ENCODE results near the gene NCK2. TPM values are rescaled to one million over a fixed set of nuclear protein-coding genes. Genes with fewer than 3 reads are reported as not detected.

NCK2 gene
- polyA plus RNA-seq, 1 of the 3 experiments (the other 2 are of a cell fraction) = 42.8 TPM

GRCh38 chr2:105778080-105778607, 33.4 kb downstream of the NCK2 start:
- Histone ChIP-seq H3F3A (replicated peaks; ENCODE audit: insufficient read depth) (no peaks in the 10 kb centered on the region), H2AFZ (ENCODE audit: low read depth) (no peak overlapping the region), H3K79me2 (ENCODE audit: insufficient read depth) (peaks cover 79% of the 10 kb centered on the region; the same call in 1 of the 2 replicates), H4K20me1 (ENCODE audit: insufficient read depth) (peaks cover 81% of the 10 kb centered on the region), H3K27ac (ENCODE audit: low read depth in 2 of 2, low read length in 1 of 2) (no peak overlapping the region), H3K27me3 (ENCODE audit: insufficient read depth) (no peaks in the 10 kb centered on the region), H3K9me3 (no peaks in the 10 kb centered on the region), H3K9me2 (no peaks in the 10 kb centered on the region), H3K4me3 (ENCODE audit: low read depth in 2 of 2, low read length in 1 of 2) (no peak overlapping the region), H3K36me3 (replicated peaks in 1 of 2; ENCODE audit: control insufficient read depth in 1 of 2, insufficient read depth in 2 of 2, low read length in 1 of 2) (no peaks in the 10 kb centered on the region), H3K4me2 (no peak overlapping the region), H3K4me1 (ENCODE audit: control insufficient read depth in 1 of 2, insufficient read depth in 2 of 2, low read depth in 1 of 2, low read length in 1 of 2) (peaks cover 0 to 27% of the 10 kb centered on the region in 2 experiments; a peak in 1 of 4 replicates), H3K9ac (no peak overlapping the region)
- 86% methylated on average over 6 of the region's 6 CpGs for WGBS (ENCODE audit: low lambda C conversion rate)
- ChIA-PET CTCF (interaction anchor here (1.2 kb wide), 2 partner anchors 9 to 12 kb away, joined by 3 to 4 read pairs; no protein-coding TSS in a partner anchor), POLR2A (interaction anchor here (1.1 kb wide), 1 partner anchor 9 kb away, joined by 3 read pairs; no protein-coding TSS in a partner anchor)
- no peak for DNase-seq
- TF ChIP-seq ELF1 (IDR thresholded peaks at IDR 0.05) (no peak), SMC3 (IDR thresholded peaks at IDR 0.05; ENCODE audit: low read depth, low read length) (no peak), RCOR1 (IDR thresholded peaks at IDR 0.05; ENCODE audit: low read length) (no peak), NRF1 (IDR thresholded peaks at IDR 0.05; ENCODE audit: low read depth, low read length) (no peak), USF1 (IDR thresholded peaks at IDR 0.05; ENCODE audit: borderline replicate concordance, low read depth) (no peak), ZBTB33 (IDR thresholded peaks at IDR 0.05; ENCODE audit: borderline replicate concordance, low read depth) (no peak), REST (IDR thresholded peaks at IDR 0.05; ENCODE audit: low read depth, low read length) (no peak), YY1 (IDR thresholded peaks at IDR 0.05; ENCODE audit: low read depth) (no peak), FOXJ3 (CRISPR knock-in tag; IDR thresholded peaks at IDR 0.05) (no peak), MEF2A (IDR thresholded peaks at IDR 0.05; ENCODE audit: borderline replicate concordance, low read depth) (no peak), TEAD4 (IDR thresholded peaks at IDR 0.05; ENCODE audit: borderline replicate concordance, insufficient read depth) (no peak)

Data from SK-N-SH (cell line).